Activated CD4-positive, alpha-beta T cell treated with anti-CD3 and anti-CD28 coated beads, Interleukin-10, Interleukin-2, amounts not matched to agents 100 ng/mL and 50 ng/mL, durations not matched to agents 16 hours and 8 hours (primary cell): ENCODE measurements around the gene POLL.
"Not testable (repeated sequence)": the region's sequence is repeated elsewhere in the genome, so short reads cannot be mapped to it uniquely, and the experiment has no call there.

Experiments used
- DNase-seq: peaks from one replicate; pipeline ENCODE4 v3.0.0-alpha.2; 2020

The POLL gene

GRCh38 chr10:101611096-101611905 lies 23.2 kb upstream of the POLL start:
- peak; percentile 34 for DNase-seq

- no peak for DNase-seq
Measured at GRCh38 chr10:101609481-101609880, 21.4 kb upstream of the POLL start.

DNA sequence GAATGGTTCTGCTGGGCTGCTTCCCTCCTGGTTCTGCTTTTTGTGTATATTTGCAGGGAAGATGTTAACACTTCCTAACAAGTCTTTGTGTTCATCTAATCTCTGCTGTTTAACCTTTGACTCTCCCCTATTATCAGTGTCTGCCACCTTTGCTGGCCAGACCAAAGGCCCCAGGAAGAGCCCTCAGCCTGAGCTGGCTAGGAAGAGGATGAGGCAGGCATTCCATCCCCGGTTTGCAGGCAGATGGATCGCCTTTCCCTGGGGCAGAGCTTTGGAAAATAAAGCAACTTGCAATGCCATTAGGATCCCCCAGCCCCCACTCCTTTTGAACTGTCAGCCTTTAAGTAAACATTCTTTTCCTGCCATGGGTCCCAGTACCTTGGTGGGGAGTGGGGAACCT lies 19.1 kb upstream of the POLL start:
- no peak for DNase-seq

DNA sequence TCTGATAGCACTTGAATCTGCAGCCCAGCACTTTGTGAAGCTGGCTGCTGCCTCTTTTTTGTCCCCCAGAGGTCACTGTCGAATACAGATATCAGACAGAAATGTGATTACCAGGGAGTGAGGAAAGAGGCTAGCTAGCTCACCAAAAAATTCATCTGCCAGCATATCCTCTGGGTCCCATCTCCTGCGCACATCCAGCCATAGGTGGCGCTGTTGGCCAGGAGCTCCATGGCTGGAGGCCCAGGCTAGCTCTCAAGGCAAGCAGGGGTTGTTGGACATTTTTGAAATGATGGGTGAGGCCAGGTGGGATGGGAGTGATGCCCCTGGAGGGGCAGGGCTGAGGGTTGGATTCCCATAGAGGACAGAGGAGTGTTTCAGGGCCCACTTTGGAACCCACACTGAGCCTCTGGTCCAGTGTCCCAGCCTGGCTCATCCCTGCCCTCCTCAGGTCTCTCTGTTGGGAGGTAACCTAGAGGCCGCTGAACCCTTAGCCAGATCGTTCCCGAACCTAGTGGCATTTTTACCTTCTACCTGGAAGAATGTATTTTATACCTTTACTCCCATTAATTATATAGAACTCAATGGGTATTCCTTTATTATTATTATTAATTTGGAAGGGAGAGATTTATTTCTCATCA lies 14.8 kb upstream of the POLL start:
- peak; percentile 86 for DNase-seq

DNA sequence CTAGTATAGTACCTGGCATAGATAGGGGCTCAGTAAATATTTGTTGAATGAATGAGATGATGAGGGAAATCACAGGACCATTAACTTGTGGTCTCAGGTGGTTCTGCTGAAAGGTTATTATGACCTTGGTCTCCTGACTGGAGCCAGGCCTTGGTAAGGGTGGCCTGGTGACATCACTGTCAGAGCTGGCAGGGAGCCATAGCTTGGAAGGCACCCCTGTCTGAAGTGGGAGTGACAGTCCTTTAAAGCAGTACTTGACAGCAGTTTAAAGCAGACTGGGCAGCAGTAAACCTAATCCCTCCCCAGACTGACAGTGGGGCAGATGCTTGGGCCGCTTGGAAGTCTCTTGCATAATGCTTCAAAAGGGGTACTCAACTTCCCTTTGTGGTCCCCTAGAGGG lies 13.5 kb upstream of the POLL start:
- DNase-seq, result no peak

- no peak for DNase-seq
Measured at GRCh38 chr10:101597091-101597900, 9.2 kb upstream of the POLL start.

DNA sequence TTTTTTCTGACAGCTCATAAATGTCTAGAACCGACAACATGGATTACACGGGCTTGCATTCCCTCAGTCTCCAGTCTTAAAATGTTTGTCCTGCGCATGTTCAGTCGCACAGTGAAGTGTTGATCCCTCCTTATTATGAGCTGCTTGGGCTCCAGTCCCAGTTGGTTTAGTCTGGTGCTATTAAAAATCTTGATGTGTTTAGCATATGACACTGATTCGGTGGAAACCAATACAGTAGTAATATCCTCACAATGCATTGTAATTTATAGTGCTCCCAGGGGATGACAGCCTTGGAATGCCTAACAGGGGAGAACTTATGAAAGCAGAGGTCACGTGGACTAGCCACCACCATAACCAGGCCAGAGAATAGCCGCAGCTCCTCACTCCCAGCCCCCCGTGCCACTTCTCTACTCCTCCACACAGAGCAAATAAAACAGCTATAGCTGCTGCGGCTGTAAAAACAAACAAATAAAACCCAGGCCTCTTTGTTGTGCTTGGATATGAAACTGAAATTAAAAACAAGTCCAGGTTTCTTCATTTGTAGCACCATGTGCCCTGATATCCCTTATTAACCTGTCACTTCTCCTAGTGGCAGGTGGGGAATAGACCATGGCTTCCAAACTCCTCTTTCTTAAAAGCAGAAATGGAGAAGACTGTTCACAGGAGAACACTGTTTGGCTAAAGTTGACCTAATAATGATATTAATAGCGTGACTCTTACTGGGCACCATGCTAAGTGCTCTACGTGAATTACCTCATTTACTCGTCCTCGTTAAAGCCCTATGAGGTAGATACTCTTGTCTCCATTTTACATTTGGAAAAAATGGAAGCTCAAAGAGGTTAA lies 7.8 kb upstream of the POLL start:
- no peak for DNase-seq

DNA sequence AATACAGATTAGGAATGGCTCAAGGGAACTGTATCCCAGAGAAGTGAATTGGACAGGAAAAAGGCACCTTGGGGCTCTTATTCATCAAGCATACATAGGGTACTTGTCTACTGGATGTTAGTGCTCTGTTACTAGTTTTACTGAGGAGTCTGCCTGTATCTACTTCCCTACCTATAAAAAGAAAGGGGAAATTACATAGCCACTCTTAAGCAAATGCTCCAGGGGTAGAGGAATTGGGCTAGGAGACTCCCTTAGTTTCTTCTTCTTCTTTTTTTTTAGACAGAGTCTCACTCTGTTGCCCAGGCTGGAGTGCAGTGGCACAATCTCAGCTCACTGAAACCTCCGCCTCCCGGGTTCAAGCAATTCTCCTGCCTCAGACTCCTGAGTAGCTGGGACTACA lies 5.3 kb upstream of the POLL start:
- not testable (repeated sequence) for DNase-seq

DNA sequence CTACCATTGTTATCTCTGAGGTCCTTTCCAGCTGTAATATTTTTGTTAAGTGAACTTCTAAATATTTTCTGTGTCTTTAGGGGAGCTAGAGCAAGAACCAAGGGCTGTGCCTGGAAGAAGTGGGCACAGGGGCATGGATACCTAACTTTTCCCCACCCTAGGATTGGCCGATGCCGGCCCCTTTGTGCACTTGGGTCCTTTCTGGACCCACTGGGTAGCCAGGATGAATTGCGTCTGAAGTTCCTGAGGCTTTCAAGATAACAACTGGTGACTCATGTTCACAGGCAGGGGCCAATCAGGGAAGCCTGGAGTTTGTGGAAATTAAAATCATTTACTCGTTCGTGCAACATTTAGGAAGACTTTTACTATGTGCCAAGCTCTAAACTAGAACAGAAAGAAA lies 822 bp upstream of the POLL start:
- no peak for DNase-seq

GRCh38 chr10:101585841-101586240 lies 2.2 kb downstream of the POLL start:
- no peak for DNase-seq

- DNase-seq, result no peak
Measured at GRCh38 chr10:101580486-101581399, 7.3 kb downstream of the POLL start.

DNA sequence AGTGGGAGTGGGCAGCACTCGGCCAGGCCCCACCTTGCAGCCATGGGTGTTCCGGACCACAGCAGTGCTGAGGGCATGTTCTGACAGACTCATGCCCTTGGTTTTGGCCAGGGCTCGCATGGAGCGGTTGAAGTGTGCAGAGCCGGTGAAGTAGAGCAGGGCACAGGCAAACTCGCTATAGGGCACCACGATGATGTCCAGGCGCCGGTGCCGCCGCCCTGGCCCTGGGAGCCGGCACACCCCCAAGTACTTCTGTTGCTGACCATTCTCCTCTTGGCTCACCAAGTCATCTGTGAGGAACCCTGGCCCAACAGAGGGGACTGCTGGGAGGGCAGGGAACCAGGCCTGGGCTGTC lies 8.6 kb downstream of the POLL start:
- DNase-seq, result no peak

DNA sequence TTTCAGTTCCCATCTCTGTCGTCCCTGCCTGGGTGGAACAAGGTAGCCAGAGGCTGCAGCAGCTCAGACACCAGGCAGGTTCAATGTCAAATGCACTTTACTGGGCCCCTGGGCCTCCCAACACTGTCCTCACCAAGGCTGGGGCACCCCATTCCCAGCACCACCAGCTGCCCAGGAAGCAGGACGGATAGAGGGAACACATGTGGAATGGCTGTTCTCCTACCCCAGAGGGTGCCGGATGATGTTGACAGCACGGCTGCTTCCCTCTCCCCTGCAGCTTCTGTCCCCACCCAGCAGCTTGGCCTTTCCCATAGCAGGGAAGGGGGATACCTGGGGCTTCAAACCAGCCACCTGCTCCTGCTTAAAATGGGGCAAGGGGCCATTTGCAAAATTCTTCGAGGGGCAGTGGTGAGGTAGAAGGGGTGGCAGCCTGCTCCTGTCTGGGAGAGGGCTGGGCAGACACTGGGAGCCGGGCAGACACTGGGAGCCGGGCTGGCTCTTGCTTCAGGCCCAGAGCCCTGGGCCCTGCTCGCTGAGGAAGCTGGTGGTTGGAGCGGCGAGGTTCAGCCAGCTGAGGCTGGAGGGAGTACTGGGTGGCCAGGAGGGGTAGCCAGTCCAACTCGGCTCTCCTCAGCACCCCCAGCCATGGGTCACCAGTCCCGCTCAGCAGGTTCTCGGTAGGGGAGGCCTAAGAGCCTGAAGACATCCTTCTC lies 9.1 kb downstream of the POLL start:
- no peak for DNase-seq

GRCh38 chr10:101578192-101578591 lies 9.9 kb downstream of the POLL start:
- DNase-seq, result no peak

DNA sequence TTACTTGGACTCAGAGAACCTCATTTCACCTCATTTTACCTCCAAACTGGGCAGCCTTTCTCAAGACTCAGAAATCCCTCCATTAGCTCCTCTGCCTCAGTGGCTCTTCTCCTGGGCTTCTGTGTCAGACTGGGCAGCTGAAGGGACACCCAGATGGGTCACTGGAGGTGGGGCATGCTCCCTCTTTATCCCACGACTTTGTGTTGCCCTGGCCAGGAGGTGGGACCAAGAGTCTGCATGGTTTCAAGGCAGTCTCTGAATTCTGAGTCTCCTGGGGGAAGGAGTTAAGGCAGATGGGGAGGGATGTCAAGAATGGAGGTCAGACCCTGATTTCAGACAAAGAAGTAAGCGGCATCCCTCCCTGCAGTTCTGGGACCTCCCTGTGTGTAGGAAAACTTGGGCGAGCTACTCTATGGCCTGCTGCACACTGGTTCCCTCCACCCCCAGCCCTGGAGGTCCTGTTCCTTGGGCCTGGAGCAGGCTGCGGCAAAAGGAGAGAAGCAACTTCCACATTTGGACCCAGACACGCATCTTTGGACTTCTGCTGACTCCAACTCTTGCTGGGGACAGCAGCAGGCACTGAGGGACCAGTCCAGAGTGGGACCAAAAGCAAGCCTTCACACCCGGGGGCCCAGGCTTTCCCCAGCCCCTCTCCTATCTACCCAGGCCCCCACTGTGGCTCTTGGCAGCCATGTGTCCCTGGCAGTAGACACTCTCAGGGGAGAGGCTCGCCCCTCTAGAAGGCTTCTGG lies 10.8 kb downstream of the POLL start:
- no peak for DNase-seq

- DNase-seq, result no peak
Measured at GRCh38 chr10:101576211-101576863, 11.7 kb downstream of the POLL start.

DNA sequence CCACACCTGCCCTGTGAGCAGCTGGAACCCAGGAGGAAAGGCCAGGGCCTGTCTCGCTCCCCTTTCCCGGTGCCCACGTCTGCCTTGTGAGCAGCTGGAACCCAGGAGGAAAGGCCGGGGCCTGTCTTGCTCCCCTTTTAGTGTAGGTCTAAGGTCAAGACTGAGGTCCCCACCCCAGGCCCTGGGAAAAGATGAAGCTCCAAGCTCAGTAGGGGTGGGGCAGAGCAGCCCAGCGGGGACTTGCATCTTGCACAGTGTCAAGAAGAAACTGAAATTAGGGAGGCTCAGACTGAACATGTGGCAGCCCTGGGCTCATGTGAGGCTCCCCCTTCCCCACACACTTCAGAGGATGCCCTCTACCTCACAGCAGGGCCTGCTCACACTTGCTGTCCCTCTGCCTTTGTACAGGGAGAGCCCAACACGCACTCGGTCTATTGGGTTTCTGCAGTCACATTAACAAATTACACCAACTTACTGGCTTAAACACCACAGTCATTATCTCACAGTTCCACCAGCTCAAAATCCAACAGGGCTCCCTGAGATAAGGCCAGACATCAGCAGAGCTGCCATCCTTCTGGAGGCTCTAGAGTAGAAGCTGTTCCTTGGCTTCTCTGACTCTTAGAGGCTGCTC lies 12.4 kb downstream of the POLL start:
- DNase-seq, result no peak

DNA sequence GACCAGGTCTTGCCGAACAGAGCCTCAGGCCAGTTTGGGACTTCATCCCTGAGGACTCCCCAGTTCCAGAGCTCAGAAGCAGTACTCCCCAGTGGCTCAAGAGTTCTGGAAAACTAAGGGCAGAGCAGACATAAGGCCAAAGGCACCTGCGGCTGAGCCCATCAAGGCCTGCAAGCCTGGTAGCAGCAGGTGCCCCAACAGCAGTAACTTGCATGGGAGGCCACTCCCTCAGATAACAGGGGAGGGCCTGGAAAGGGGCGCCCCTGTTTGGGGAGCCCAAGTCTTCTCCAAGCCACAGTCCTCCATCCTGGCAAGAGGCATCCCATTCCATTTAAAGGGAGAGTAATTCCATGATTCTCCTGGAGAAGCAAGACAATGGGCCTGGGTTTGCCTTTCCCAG lies 13.0 kb downstream of the POLL start:
- DNase-seq, result no peak
